Ovary (tissue), 9 donors: ENCODE data around the gene KHDRBS1. TPM values are rescaled to one million over a fixed set of nuclear protein-coding genes. Genes with fewer than 3 reads are reported as not detected.

ENCODE experiments used
- DNase-seq, 5 donors: peaks; one replicate each; pipeline ENCODE4 v3.0.0-alpha.2; 2019 to 2020
- H3K27ac ChIP-seq, 2 donors: fragments of 200-600 bp; one replicate each; pipeline versions ENCODE4 v1.5.1 to v1.8.0; 2019 to 2022
- H3K27me3 ChIP-seq: fragments of 200-600 bp; one replicate; pipeline ENCODE4 v1.8.0; 2022
- H3K36me3 ChIP-seq: fragments of 200-600 bp; sonication (generic); one replicate; pipeline ENCODE4 v1.5.1; 2019
- H3K4me1 ChIP-seq: one replicate; pipeline ENCODE4 v1.8.1; 2013; ENCODE audit warnings: mild to moderate bottlenecking, moderate library complexity; ENCODE audit not compliant: insufficient read depth
- H3K4me3 ChIP-seq: fragments of 200-600 bp; sonication (generic); one replicate; pipeline ENCODE4 v1.5.1; 2017
- H3K9me3 ChIP-seq, 2 donors: fragments of 200-600 bp in 1 of 2; sonication (generic) in 1 of 2; one replicate each; pipeline versions ENCODE4 v1.5.1 to v1.8.1; 2013 to 2019; ENCODE audit warnings: mild to moderate bottlenecking in 1 of 2, moderate library complexity in 1 of 2
- EP300 ChIP-seq: sonication (generic); formaldehyde crosslinking; IDR thresholded peaks from one replicate; pipeline ENCODE4 v1.6.1; 2017; ENCODE audit warnings: antibody characterized with exemption
- POLR2A ChIP-seq: fragments of 450-650 bp; IDR thresholded peaks from one replicate; pipeline ENCODE4 v1.6.1; 2017; ENCODE audit warnings: antibody characterized with exemption, mild to moderate bottlenecking, moderate library complexity
- WGBS, 3 donors: extraction: QIAGEN DNeasy Blood & Tissue Kit in 1 of 3; methylation state at CpG; one replicate each; pipeline versions ENCODE4 v1.1.5 to v1.1.7; 2013 to 2017; 5-methylcytosine and 5-hydroxymethylcytosine counted together
- intact Hi-C, 4 donors: fragments of 100-400 bp; cut with DNase I; formaldehyde crosslinking; loops; one replicate each; pipeline versions ENCODE4 v1.11.0 to v1.15.1; 2022 to 2023
- polyA plus RNA-seq, 2 donors: library from polyadenylated mRNA; stranded (reverse); fragments of 200-250 nt in 1 of 2; fragments of 350-450 nt in 1 of 2; fragmentation: Illumina TruSeq in 1 of 2; extraction: RNeasy Lipid Tissue Mini Kit (QIAGEN cat#74804) in 1 of 2; gene quantifications; one replicate each; pipeline ENCODE4 v1.2.3, GENCODE V29; 2013 to 2014
- total RNA-seq, 7 donors: library from RNA; depleted of rRNA in 2 of 7; stranded (reverse); fragments of >200 nt in 2 of 7; fragmentation: NEBNext Ultra II Directional in 3 of 7; extraction: Animal tissue kit (Norgen Biotek cat#: 25700) in 3 of 7; gene quantifications; one replicate each; pipeline versions ENCODE4 v1.1.0 to v1.2.4, GENCODE V29; 2016 to 2023
- TF ChIP-seq, protein P1 (sequence below), 3 donors: fragments of 450-650 bp in 2 of 3; fragments of 200-600 bp in 1 of 3; IDR thresholded peaks; one replicate each; pipeline versions ENCODE4 v1.5.1 to v1.8.0; 2016 to 2022; ENCODE audit warnings: antibody characterized with exemption in 3 of 3, mild to moderate bottlenecking in 1 of 3
- donor health status: DM: no; HTN: no; CAD: no; lungs with moderate emphysema.
- donor health status: DM: no; HTN: no; CAD: no.
- donor health status: Bipolar disorder and iron deficiency.
- donor health status: DM: yes; HTN: yes; CAD: no.
- donor health status: DM: no; HTN: no; CAD: no.
- donor health status: DM: yes; HTN: yes; CAD: no.

The KHDRBS1 gene
- total and polyA plus RNA-seq, 9 donors: 84.3 to 184 (median 143) TPM

DNA sequence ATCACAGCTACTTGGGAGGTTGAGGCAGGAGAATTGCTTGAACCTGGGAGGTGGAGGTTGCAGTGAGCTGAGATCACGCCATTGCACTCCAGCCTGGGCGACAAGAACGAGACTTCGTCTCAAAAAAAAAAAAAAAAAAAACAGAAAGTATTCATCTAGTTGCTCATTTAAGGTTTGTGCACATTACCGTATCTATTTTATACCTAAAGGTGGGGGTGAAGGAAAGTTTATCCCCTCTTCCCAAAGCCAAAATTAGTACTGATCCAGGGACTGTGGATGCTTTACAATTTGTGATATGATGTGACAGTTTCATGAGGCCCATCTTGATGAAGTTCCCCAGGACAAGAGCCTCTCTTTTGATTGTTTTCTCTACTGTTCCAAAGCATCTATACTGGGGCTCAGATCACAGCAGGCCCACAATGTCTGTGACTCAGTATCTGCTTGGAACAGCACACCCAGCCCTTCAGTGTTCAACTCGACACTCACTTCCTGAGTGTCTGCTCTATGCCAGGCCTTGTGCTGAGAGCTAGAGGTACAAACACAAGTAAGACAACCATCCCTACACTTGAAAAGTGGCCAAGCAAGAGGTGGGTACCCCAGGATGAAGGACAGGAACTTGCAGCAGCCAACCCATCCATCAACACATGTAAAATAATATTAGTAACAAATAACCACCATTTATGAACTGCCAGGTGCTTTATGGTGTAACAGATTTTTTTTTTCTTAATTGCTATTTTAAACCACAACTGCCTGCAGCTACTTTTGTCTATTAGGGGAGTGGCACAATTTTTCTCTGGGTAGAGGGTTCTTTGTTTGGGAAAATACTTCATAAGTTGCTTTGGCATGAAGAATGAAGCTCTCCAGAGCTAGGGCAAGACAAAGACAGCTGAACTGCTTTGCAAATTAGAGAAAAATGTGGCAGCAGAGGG is 29.0 kb upstream of the KHDRBS1 start:
- H3K4me3 ChIP-seq: no peak overlapping the region
- H3K27ac ChIP-seq: peak overlapping the region in 1 of 2 donors; percentile 2
- intact Hi-C loops: no loop called here
- 84 to 88% (median 86%) methylated on average over 6 of the region's 6 CpGs for WGBS, 3 donors
- peaks cover 3% of the 10 kb centered on the region for H3K4me1 ChIP-seq
- no peaks in the 10 kb centered on the region for H3K27me3 ChIP-seq
- no peak for TF ChIP-seq EP300
- TF ChIP-seq POLR2A: no peak
- TF ChIP-seq, protein P1, sequence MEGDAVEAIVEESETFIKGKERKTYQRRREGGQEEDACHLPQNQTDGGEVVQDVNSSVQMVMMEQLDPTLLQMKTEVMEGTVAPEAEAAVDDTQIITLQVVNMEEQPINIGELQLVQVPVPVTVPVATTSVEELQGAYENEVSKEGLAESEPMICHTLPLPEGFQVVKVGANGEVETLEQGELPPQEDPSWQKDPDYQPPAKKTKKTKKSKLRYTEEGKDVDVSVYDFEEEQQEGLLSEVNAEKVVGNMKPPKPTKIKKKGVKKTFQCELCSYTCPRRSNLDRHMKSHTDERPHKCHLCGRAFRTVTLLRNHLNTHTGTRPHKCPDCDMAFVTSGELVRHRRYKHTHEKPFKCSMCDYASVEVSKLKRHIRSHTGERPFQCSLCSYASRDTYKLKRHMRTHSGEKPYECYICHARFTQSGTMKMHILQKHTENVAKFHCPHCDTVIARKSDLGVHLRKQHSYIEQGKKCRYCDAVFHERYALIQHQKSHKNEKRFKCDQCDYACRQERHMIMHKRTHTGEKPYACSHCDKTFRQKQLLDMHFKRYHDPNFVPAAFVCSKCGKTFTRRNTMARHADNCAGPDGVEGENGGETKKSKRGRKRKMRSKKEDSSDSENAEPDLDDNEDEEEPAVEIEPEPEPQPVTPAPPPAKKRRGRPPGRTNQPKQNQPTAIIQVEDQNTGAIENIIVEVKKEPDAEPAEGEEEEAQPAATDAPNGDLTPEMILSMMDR (IDR thresholded peaks at IDR 0.05): no peak
- H3K36me3 ChIP-seq: no peaks in the 10 kb centered on the region
- no peak for DNase-seq
- no peaks in the 10 kb centered on the region for H3K9me3 ChIP-seq

GRCh38 chr1:31985430-31985829 is 28.2 kb upstream of the KHDRBS1 start:
- Histone ChIP-seq H3K9me3 (no peaks in the 10 kb centered on the region), H3K27ac (peak overlapping the region in 1 of 2 donors; percentile 2), H3K27me3 (no peaks in the 10 kb centered on the region), H3K36me3 (no peaks in the 10 kb centered on the region), H3K4me3 (no peak overlapping the region), H3K4me1 (peaks cover 3% of the 10 kb centered on the region)
- WGBS, 3 donors: 10 to 37% (median 11%) methylated on average over 4 of the region's 4 CpGs
- intact Hi-C loops: no loop called here
- DNase-seq: no peak
- TF ChIP-seq POLR2A (no peak), EP300 (no peak)
- TF ChIP-seq, protein P1 (IDR thresholded peaks at IDR 0.05): no peak

GRCh38 chr1:31987135-31987619 is 26.5 kb upstream of the KHDRBS1 start:
- intact Hi-C loops: no loop called here
- no peak overlapping the region for H3K27ac ChIP-seq
- no peaks in the 10 kb centered on the region for H3K27me3 ChIP-seq
- H3K36me3 ChIP-seq: no peaks in the 10 kb centered on the region
- no peaks in the 10 kb centered on the region for H3K9me3 ChIP-seq
- no peak for DNase-seq
- TF ChIP-seq POLR2A (no peak), EP300 (no peak)
- TF ChIP-seq, protein P1 (IDR thresholded peaks at IDR 0.05): no peak
- H3K4me3 ChIP-seq: no peak overlapping the region
- 47 to 60% (median 49%) methylated on average over 8 to 9 of the region's 9 CpGs for WGBS, 3 donors
- H3K4me1 ChIP-seq: peaks cover 3% of the 10 kb centered on the region

GRCh38 chr1:31989964-31990363 is 23.7 kb upstream of the KHDRBS1 start:
- peaks cover 1% of the 10 kb centered on the region for H3K4me1 ChIP-seq
- H3K36me3 ChIP-seq: no peaks in the 10 kb centered on the region
- H3K4me3 ChIP-seq: no peak overlapping the region
- no peaks in the 10 kb centered on the region for H3K27me3 ChIP-seq
- H3K9me3 ChIP-seq: no peaks in the 10 kb centered on the region
- H3K27ac ChIP-seq: no peak overlapping the region
- DNase-seq: no peak
- intact Hi-C loops: no loop called here
- 95 to 96% (median 96%) methylated on average over 3 of the region's 3 CpGs for WGBS, 3 donors
- TF ChIP-seq, protein P1 (IDR thresholded peaks at IDR 0.05): no peak
- no peak for TF ChIP-seq POLR2A
- TF ChIP-seq EP300: no peak
